HepG2 (cell line): ENCODE data around the gene CASP12. TPM values are rescaled to one million over a fixed set of nuclear protein-coding genes. Genes with fewer than 3 reads are reported as not detected.

Experiments used
- ATAC-seq: fragments of 200-7000 bp; cut with Tn5 transposase; 3 replicates; pipeline ENCODE4 v1.9.1; 2020; ENCODE audit warnings: mild to moderate bottlenecking, moderate library complexity
- BruUV-seq: library from RNA; stranded (reverse); fragments of 400-500 nt; replicated peaks from 2 replicates; lab custom pipeline; 2021; lab: Mats Ljungman, UMichigan
- CTCF ChIA-PET: fragments of 300-600 bp; formaldehyde crosslinking; extraction: SDS; loops from one replicate; lab custom pipeline; 2021; ENCODE audit warnings: low total read pairs, inconsistent platforms, low intra/inter-chr PET ratio; lab: Yijun Ruan, JAX
- POLR2A ChIA-PET: fragments of 350-600 bp; sonication (Branson Sonifier 250); formaldehyde crosslinking; loops from one replicate; lab custom pipeline; 2020; ENCODE audit warnings: antibody characterized with exemption, inconsistent platforms; lab: Yijun Ruan, JAX
- DNase-seq: peaks from one replicate; pipeline ENCODE4 v3.0.0-alpha.2; 2015; ENCODE audit warnings: low spot score
- FAIRE-seq: peaks from 3 replicates; lab custom pipeline; 2011; peaks lifted over from hg19 to GRCh38; lab: Jason Lieb, UNC
- H2AFZ ChIP-seq: one replicate; pipeline ENCODE4 v1.6.1; 2011; ENCODE audit warnings: low read length, inconsistent platforms
- H3K27ac ChIP-seq: fragments of 300-600 bp; 3 replicates; pipeline ENCODE4 v1.8.0; 2011; ENCODE audit warnings: mixed run types, mild to moderate bottlenecking, mixed read lengths, low read length, inconsistent platforms; ENCODE audit not compliant: insufficient read depth; ENCODE audit errors: extremely low read length
- H3K27me3 ChIP-seq, 2 experiments: fragments of 200-600 bp in 1 of 2; 2 replicates in 1 of 2; 3 replicates in 1 of 2; pipeline versions ENCODE4 v1.6.0 to v1.8.0; 2011; ENCODE audit warnings: low read length in 2 of 2, mild to moderate bottlenecking in 2 of 2, moderate library complexity in 2 of 2, inconsistent platforms in 1 of 2; ENCODE audit not compliant: insufficient read depth in 2 of 2, control insufficient read depth in 1 of 2
- H3K36me3 ChIP-seq, 2 experiments: fragments of 200-600 bp in 1 of 2; replicated peaks in 1 of 2; 2 replicates in 1 of 2; 3 replicates in 1 of 2; pipeline versions ENCODE4 v1.5.1 to v1.8.0; 2011; ENCODE audit warnings: low read length in 2 of 2, inconsistent platforms in 1 of 2; ENCODE audit not compliant: insufficient read depth in 2 of 2, control insufficient read depth in 1 of 2
- H3K4me1 ChIP-seq: 2 replicates; pipeline ENCODE4 v1.5.1; 2012; ENCODE audit warnings: low read length, inconsistent platforms; ENCODE audit not compliant: insufficient read depth
- H3K4me2 ChIP-seq: 2 replicates; pipeline ENCODE4 v1.6.0; 2011; ENCODE audit warnings: low read depth, low read length, inconsistent platforms
- H3K4me3 ChIP-seq, 3 experiments: fragments of 200-600 bp in 1 of 3; sonication (generic), shearing (Covaris generic) in 1 of 3; replicated peaks in 1 of 3; 2 replicates each; pipeline ENCODE4 v1.5.1; 2011 to 2016; ENCODE audit warnings: low read length in 3 of 3, inconsistent platforms in 2 of 3, low read depth in 2 of 3, mild to moderate bottlenecking in 2 of 3, control low read depth in 1 of 3, mixed read lengths in 1 of 3; ENCODE audit not compliant: insufficient read depth in 1 of 3
- H3K79me2 ChIP-seq: one replicate; pipeline ENCODE4 v1.6.1; 2011; ENCODE audit warnings: low read length, inconsistent platforms; ENCODE audit not compliant: insufficient read depth
- H3K9ac ChIP-seq: 2 replicates; pipeline ENCODE4 v1.6.0; 2011; ENCODE audit warnings: mild to moderate bottlenecking, low read depth, low read length, inconsistent platforms; ENCODE audit not compliant: insufficient read depth
- H3K9me3 ChIP-seq: 2 replicates; pipeline ENCODE4 v1.5.1; 2012; ENCODE audit warnings: mild to moderate bottlenecking, low read length
- H4K20me1 ChIP-seq: 2 replicates; pipeline ENCODE4 v1.6.0; 2011; ENCODE audit warnings: inconsistent platforms, mild to moderate bottlenecking, low read length, moderate library complexity; ENCODE audit not compliant: insufficient read depth
- ARID4A ChIP-seq: sonication (generic); formaldehyde crosslinking; IDR thresholded peaks from 2 replicates; pipeline ENCODE4 v1.5.0; 2020; ENCODE audit warnings: mild to moderate bottlenecking, missing genetic modification reagents, borderline replicate concordance
- GPN1 ChIP-seq: sonication (generic); formaldehyde crosslinking; IDR thresholded peaks from 2 replicates; pipeline ENCODE4 v1.5.1; 2020; ENCODE audit warnings: missing genetic modification reagents, borderline replicate concordance
- KDM3A ChIP-seq: IDR thresholded peaks from 2 replicates; pipeline ENCODE4 v1.6.1; 2018; ENCODE audit warnings: low read depth, missing compliant biosample characterization
- KLF12 ChIP-seq: sonication (generic); formaldehyde crosslinking; IDR thresholded peaks from 2 replicates; pipeline ENCODE4 v1.4.0; 2020; ENCODE audit warnings: missing genetic modification reagents, borderline replicate concordance
- NR1H2 ChIP-seq: sonication (generic); formaldehyde crosslinking; IDR thresholded peaks from 2 replicates; pipeline ENCODE4 v1.8.1; 2022; ENCODE audit warnings: low read depth, missing genetic modification reagents, borderline replicate concordance
- PAF1 ChIP-seq: IDR thresholded peaks from 2 replicates; pipeline ENCODE4 v1.6.1; 2016; ENCODE audit warnings: missing genetic modification reagents, missing compliant biosample characterization
- PBX2 ChIP-seq: IDR thresholded peaks from 2 replicates; pipeline ENCODE4 v1.6.1; 2016; ENCODE audit warnings: control low read depth
- POLR2A ChIP-seq, 2 experiments: IDR thresholded peaks; 2 replicates each; pipeline ENCODE4 v1.6.1; 2011; ENCODE audit warnings: low read depth in 2 of 2, low read length in 2 of 2, mild to moderate bottlenecking in 1 of 2, moderate library complexity in 1 of 2; ENCODE audit not compliant: insufficient read depth in 1 of 2
- TGIF2 ChIP-seq: IDR thresholded peaks from 2 replicates; pipeline ENCODE4 v1.6.1; 2016; ENCODE audit warnings: control low read depth, missing compliant biosample characterization
- ZBTB3 ChIP-seq: sonication (generic); formaldehyde crosslinking; IDR thresholded peaks from 2 replicates; pipeline ENCODE4 v1.4.0; 2020; ENCODE audit warnings: low read depth, mild to moderate bottlenecking, moderate library complexity, missing genetic modification reagents, borderline replicate concordance
- ZNF264 ChIP-seq: sonication (generic); formaldehyde crosslinking; IDR thresholded peaks from 2 replicates; pipeline ENCODE4 v1.4.0; 2020; ENCODE audit warnings: missing genetic modification reagents
- ZNF780A ChIP-seq: sonication (generic); formaldehyde crosslinking; IDR thresholded peaks from 2 replicates; pipeline ENCODE4 v1.8.0; 2022; ENCODE audit warnings: mild to moderate bottlenecking, missing genetic modification reagents, moderate library complexity
- ZNF850 ChIP-seq: sonication (generic); formaldehyde crosslinking; conservative IDR thresholded peaks from 2 replicates; pipeline ENCODE4 v1.9.0; 2021; ENCODE audit warnings: mild to moderate bottlenecking, missing genetic modification reagents
- WGBS: methylation state at CpG from one replicate; pipeline ENCODE4 v1.1.6; 2017; ENCODE audit warnings: low lambda C conversion rate; 5-methylcytosine and 5-hydroxymethylcytosine counted together
- in situ Hi-C: cut with HindIII; loops from 2 replicates; pipeline ENCODE4 v1.10.0; 2017; ENCODE audit warnings: low pct_unique_long_range_greater_than_20kb; ENCODE audit not compliant: extremely low pct_ligation_motif_present
- intact Hi-C: fragments of 100-400 bp; cut with micrococcal nuclease; formaldehyde crosslinking; loops from one replicate; pipeline ENCODE4 v1.10.0; 2022; ENCODE audit not compliant: unreplicated experiment
- polyA plus RNA-seq, 8 experiments: library from polyadenylated mRNA; depleted of rRNA in 3 of 8; stranded (reverse) in 7 of 8; unstranded in 1 of 8; fragments of >200 nt; fragmentation: Illumina TruSeq in 4 of 8; extraction: Trizol in 4 of 8; gene quantifications; 2 replicates each; pipeline versions ENCODE4 v1.2.1 to v1.2.3, GENCODE V29; 2011 to 2016; ENCODE audit warnings: low read depth in 4 of 8, missing spikeins in 1 of 8, mixed read lengths in 1 of 8; ENCODE audit not compliant: insufficient read depth in 1 of 8
- total RNA-seq, 5 experiments: library from RNA; depleted of rRNA; stranded (reverse); fragments of >200 nt; fragmentation: Illumina TruSeq; extraction: Trizol; gene quantifications; 2 replicates each; pipeline ENCODE4 v1.2.3, GENCODE V29; 2016; ENCODE audit warnings: low read depth in 1 of 5
- TF ChIP-seq, protein P1 (sequence below), 2 experiments: sonication (generic) in 1 of 2; formaldehyde crosslinking in 1 of 2; IDR thresholded peaks; 2 replicates each; pipeline versions ENCODE4 v1.5.1 to v1.6.1; 2011 to 2020; ENCODE audit warnings: borderline replicate concordance in 1 of 2, low read depth in 1 of 2, low read length in 1 of 2, mild to moderate bottlenecking in 1 of 2, missing genetic modification reagents in 1 of 2, moderate library complexity in 1 of 2

CASP12 gene
- total and polyA plus RNA-seq, 2 of the 13 experiments (the other 11 are each of a cell fraction or from before 2014, with no cell fraction given), result not detected

- H3K9me3 ChIP-seq, result no peaks in the 10 kb centered on the region
- no peaks in the 10 kb centered on the region for H3K36me3 ChIP-seq
- intact Hi-C loops, result no loop called here
- in situ Hi-C loops, result no loop called here
- no peak for DNase-seq
- ChIA-PET CTCF (no interaction called here), POLR2A (no interaction called here)
- H3K4me1 ChIP-seq, result no peaks in the 10 kb centered on the region
- no peaks in the 10 kb centered on the region for H4K20me1 ChIP-seq
- no peaks in the 10 kb centered on the region for H3K79me2 ChIP-seq
- H3K9ac ChIP-seq, result no peak overlapping the region
- H3K27me3 ChIP-seq, result no peaks in the 10 kb centered on the region; a peak in 1 of 5 replicates
- BruUV-seq, result no TSS peak
- 1% methylated on average over 4 of the region's 4 CpGs for WGBS
- FAIRE-seq, result no peak
- ATAC-seq, result no peak
- H3K4me3 ChIP-seq, result no peak overlapping the region
- H3K4me2 ChIP-seq, result no peak overlapping the region
- H3K27ac ChIP-seq, result no peak overlapping the region
- no peak overlapping the region for H2AFZ ChIP-seq
- TF ChIP-seq GPN1 (CRISPR knock-in tag) (no peak), ZNF264 (CRISPR knock-in tag) (no peak), KLF12 (CRISPR knock-in tag) (no peak), NR1H2 (CRISPR knock-in tag) (no peak), PBX2 (CRISPR knock-in tag) (no peak), TGIF2 (CRISPR knock-in tag) (no peak), KDM3A (no peak), ZNF780A (CRISPR knock-in tag) (no peak), ZBTB3 (CRISPR knock-in tag) (no peak), ARID4A (CRISPR knock-in tag) (no peak), ZNF850 (CRISPR knock-in tag) (no peak), PAF1 (CRISPR knock-in tag) (no peak), POLR2A (IDR thresholded peaks at IDR 0.05; ENCODE audit: insufficient read depth in 1 of 2, low read depth in 2 of 2, low read length in 2 of 2) (no peak)
- TF ChIP-seq, protein P1, sequence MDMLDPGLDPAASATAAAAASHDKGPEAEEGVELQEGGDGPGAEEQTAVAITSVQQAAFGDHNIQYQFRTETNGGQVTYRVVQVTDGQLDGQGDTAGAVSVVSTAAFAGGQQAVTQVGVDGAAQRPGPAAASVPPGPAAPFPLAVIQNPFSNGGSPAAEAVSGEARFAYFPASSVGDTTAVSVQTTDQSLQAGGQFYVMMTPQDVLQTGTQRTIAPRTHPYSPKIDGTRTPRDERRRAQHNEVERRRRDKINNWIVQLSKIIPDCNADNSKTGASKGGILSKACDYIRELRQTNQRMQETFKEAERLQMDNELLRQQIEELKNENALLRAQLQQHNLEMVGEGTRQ (IDR thresholded peaks at IDR 0.05; ENCODE audit: low read depth, low read length), result no peak
- TF ChIP-seq, protein P1 (CRISPR knock-in tag; IDR thresholded peaks at IDR 0.05; ENCODE audit: borderline replicate concordance), result no peak
These were observed 55.0 kb downstream of the CASP12 start for GRCh38 chr11:104843150-104843836.
